Natural killer cell treated with Interleukin-12 subunit alpha and Interleukin-12 subunit beta and Interleukin-15 and Interleukin-18, amount 100 ng/mL, for 72 hours (primary cell): ENCODE results near the gene TCP11X2. TPM values are rescaled to one million over a fixed set of nuclear protein-coding genes. Genes with fewer than 3 reads are reported as not detected.
"Not testable (repeated sequence)": the region's sequence is repeated elsewhere in the genome, so short reads cannot be mapped to it uniquely, and the experiment has no call there.

Experiments used
- ATAC-seq, 2 donors: fragments of 150-1000 bp; cut with Tn5 transposase in 1 of 2; sonication (Bioruptor Pico), chemical (Tn5 transposase) in 1 of 2; 2 replicates each; pipeline ENCODE4 v1.10.0; 2021
- DNase-seq: peaks from one replicate; pipeline ENCODE4 v3.0.0; 2022; ENCODE audit warnings: low spot score
- H3K27ac Mint-ChIP-seq, 2 donors: 1 replicate in 1 of 2; 2 replicates in 1 of 2; pipeline ENCODE4 v1.8.0; 2022; ENCODE audit warnings: mixed read lengths in 2 of 2, mild to moderate bottlenecking in 1 of 2, moderate library complexity in 1 of 2
- H3K27me3 Mint-ChIP-seq, 2 donors: 1 replicate in 1 of 2; 2 replicates in 1 of 2; pipeline ENCODE4 v1.8.0; 2022; ENCODE audit warnings: mixed read lengths in 2 of 2
- H3K36me3 Mint-ChIP-seq: one replicate; pipeline ENCODE4 v1.8.0; 2022; ENCODE audit warnings: mixed read lengths
- H3K4me1 Mint-ChIP-seq, 2 donors: 1 replicate in 1 of 2; 2 replicates in 1 of 2; pipeline ENCODE4 v1.8.0; 2022; ENCODE audit warnings: low read depth in 2 of 2, mixed read lengths in 2 of 2, mild to moderate bottlenecking in 1 of 2
- H3K4me3 Mint-ChIP-seq: one replicate; pipeline ENCODE4 v1.8.0; 2022; ENCODE audit warnings: mixed read lengths
- H3K9me3 Mint-ChIP-seq: 2 replicates; pipeline ENCODE4 v1.8.0; 2022; ENCODE audit warnings: mixed read lengths
- total RNA-seq, 2 donors: library from RNA; stranded (reverse); gene quantifications; one replicate each; pipeline ENCODE4 v1.2.3, GENCODE V29; 2022

Gene TCP11X2
- not detected for total RNA-seq

DNA sequence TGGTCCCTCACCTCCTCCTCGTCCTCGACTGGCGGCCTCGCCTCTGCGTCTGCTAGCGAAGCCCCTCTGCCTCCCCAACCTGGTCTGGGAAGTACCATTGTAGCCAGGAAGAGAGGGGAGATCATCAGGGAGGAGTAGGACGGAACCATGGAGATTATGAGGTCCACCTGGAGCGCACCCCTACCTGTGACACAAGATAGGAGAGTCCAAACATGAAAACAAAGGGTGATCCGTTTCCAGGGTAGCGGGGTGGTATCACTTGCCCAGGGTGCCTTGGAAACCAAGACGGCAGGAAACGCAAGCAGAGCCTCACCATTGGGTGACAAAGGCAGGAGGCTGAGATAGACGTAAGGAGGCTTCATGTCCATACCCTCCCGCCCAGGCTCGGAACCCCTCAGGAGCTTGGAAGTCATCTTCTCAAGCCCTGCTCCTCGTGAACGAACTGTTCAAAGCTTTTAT lies at the start of gene TCP11X2:
TSS of gene TCP11X2 (minus strand) at position 51 of the 459 bp plus-strand sequence.
- not testable (repeated sequence) for H3K36me3 Mint-ChIP-seq, DNase-seq, H3K27me3 Mint-ChIP-seq, H3K4me1 Mint-ChIP-seq, H3K27ac Mint-ChIP-seq, H3K9me3 Mint-ChIP-seq, H3K4me3 Mint-ChIP-seq
- peak in 1 of 2 donors; percentile 52 for ATAC-seq

DNA sequence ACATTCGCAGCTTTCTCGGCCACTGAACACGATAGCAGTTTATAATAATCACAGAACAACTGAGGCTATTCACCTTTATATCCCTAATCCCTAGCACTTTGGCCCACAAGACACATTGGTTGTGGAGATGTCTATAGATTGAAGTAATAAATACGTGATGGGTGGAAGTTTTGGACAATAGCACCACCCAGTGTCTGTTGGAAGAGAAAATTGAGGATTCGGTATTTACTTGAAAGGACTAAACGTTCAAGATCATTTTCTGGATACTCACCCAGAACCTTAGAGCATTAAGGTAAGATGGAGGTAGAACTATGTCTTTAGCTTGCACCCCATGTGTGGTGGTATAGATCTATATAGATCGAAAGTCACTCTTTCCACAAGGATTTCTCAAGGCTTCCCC lies 45.7 kb upstream of the TCP11X2 start:
- Mint-ChIP-seq H3K27me3 (peaks cover 8 to 19% of the 10 kb centered on the region in 2 donors), H3K36me3 (no peaks in the 10 kb centered on the region), H3K9me3 (no peaks in the 10 kb centered on the region), H3K4me1 (no peaks in the 10 kb centered on the region), H3K27ac (no peak overlapping the region), H3K4me3 (peak overlapping the region; percentile 27)
- ATAC-seq, result no peak
- no peak for DNase-seq

DNA sequence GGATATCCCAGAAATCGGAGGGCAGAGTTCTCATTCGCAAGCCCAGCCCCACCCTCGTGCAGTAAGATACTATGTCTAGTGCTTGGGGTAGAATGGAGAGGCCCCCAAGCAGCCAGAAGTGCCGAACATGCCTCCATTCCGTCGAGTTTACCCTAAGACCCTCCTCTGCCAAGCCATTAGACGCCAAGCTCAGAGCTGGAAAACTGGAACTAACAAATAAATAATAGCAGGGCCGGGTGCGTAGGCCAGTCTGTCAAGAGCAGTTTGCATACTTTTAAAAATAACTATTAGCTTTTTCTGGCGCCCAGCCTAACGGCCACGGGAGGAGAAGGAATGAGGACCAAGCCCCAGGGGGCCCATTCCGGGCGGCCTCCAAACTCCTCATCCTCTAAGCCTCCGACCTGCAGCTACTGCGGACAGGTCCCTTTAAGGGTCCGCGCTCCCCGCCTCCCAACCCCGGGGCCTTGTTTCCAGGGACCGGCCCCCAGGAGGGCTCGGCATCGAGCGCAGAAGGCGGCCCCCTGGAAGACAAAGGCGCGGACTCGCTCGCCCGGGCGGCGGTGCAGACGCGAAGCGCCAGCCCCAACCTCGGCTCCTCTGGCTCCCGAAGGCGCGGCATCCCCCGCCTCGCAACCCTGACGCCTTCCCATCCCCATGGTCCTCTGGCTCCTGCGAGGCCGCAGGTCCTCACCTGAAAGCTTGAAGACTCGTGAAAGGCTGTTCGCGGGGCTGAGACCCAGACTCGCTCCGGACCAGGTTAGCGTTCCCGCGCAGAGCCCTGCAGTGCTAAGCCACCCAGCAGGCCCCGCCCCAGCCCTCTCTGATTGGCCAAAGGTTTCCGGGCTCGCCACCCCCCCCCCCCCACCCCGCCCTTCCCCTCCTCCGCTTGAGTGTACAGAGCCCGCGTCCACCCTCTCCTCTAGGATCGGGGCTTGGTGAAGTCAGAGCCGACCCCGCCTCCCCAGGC lies 44.6 kb upstream of the TCP11X2 start, which contains the start of gene TMSB15A:
TSS of gene TMSB15A (minus strand) at position 765 of the 967 bp plus-strand sequence.
- H3K9me3 Mint-ChIP-seq, result no peaks in the 10 kb centered on the region
- H3K27ac Mint-ChIP-seq, result no peak within 1 kb of the TSS
- no peak for DNase-seq
- H3K36me3 Mint-ChIP-seq, result no peaks in the 10 kb centered on the region
- peak; percentile 88 for ATAC-seq
- H3K4me3 Mint-ChIP-seq, result peak within 1 kb of the TSS; percentile 80
- H3K27me3 Mint-ChIP-seq, result peaks cover 8 to 19% of the 10 kb centered on the region in 2 donors
- H3K4me1 Mint-ChIP-seq, result no peaks in the 10 kb centered on the region

DNA sequence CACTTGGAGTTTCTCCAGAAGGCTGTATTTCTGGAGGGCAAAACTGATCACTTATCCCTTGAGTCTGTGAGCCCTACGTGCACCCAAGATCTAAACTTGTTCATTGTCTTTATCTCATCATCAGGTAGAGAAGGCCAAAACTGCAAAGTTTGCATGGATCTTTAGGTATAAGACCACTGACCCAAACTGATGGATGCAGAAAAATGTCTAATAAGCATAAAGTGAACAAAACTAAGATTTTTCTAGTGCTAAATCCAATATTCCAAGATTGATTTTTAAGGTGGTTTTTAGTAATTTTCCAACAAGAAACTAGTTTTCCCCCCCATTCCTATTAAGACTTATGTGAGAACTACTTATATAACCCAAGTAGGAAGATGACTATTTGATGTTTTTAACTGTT lies 42.9 kb upstream of the TCP11X2 start:
- ATAC-seq, result no peak
- no peak overlapping the region for H3K4me3 Mint-ChIP-seq
- H3K27me3 Mint-ChIP-seq, result peaks cover 15 to 24% of the 10 kb centered on the region in 2 donors

DNA sequence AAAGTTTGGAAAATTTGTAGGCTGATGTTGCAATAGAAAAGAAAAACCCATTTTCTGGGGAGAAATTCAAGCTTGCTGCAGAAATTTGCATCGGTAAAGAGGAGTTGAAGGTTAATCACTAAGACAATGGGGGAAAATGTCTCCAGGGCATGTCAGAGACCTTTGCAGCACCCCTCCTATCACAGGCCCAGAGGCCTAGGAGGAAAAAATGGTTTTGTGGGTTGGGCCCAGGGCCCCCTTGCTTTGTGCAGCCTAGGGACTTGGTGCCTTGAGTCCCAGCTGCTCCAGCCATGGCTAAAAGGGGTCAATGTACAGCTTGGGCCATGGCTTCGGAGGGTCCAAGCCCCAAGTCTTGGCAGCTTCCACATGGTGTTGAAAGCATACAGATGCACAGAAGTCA lies 27.1 kb upstream of the TCP11X2 start:
- DNase-seq, result no peak
- no peak overlapping the region for H3K4me3 Mint-ChIP-seq
- ATAC-seq, result no peak
- H3K27me3 Mint-ChIP-seq, result peaks cover 0 to 8% of the 10 kb centered on the region in 2 donors
- no peaks in the 10 kb centered on the region for H3K36me3 Mint-ChIP-seq
- H3K4me1 Mint-ChIP-seq, result no peaks in the 10 kb centered on the region
- no peaks in the 10 kb centered on the region for H3K9me3 Mint-ChIP-seq
- no peak overlapping the region for H3K27ac Mint-ChIP-seq

More for the DNA sequence above, 42.9 kb upstream of the TCP11X2 start:
- DNase-seq, result no peak
- Mint-ChIP-seq H3K4me1 (no peaks in the 10 kb centered on the region), H3K36me3 (no peaks in the 10 kb centered on the region), H3K27ac (no peak overlapping the region), H3K9me3 (no peaks in the 10 kb centered on the region)

DNA sequence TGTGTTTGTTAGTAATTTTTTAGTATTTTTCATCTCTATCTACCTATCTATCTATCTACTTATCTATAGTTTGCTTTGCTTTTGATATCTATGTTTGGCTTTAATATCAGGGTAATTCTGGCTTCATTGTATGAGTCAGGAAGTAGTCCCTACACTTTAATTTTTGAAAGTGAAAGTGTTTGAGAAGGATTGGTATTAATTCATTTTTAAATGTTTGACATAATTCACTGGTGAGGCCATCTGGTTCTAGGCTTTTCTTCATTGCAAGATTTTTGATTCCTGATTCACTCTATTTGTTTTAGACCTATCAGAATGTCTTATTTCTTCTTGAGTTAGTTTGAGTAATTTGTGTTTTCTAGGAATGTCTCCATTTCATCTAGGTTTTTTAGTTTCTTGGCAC lies 20.2 kb upstream of the TCP11X2 start:
- Mint-ChIP-seq H3K4me3 (no peak overlapping the region), H3K4me1 (no peaks in the 10 kb centered on the region), H3K36me3 (no peaks in the 10 kb centered on the region), H3K27me3 (peaks cover 0 to 9% of the 10 kb centered on the region in 2 donors), H3K27ac (no peak overlapping the region), H3K9me3 (no peaks in the 10 kb centered on the region)
- ATAC-seq (no peak), DNase-seq (no peak)

DNA sequence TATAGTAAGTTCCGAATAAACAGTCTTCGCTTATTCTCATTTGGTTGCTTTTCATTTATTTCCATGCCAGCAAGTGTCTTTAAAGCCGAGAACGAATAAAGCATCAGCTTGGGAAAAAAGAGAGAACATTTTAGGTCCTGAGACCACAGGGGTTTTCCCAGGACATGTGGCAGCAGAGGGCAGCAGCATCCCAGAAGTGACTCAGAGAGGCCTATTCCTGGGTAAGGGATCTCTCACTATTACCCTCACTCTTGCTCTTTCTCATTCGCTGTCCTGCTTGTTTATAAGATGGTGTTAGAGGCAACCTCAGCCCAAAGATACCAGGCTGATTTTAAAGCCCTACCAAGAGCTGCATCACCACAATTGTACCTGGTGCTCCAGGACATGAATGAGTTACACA lies 7.2 kb upstream of the TCP11X2 start:
- H3K9me3 Mint-ChIP-seq, H3K4me1 Mint-ChIP-seq, H3K27ac Mint-ChIP-seq, H3K36me3 Mint-ChIP-seq, DNase-seq, H3K4me3 Mint-ChIP-seq, ATAC-seq, H3K27me3 Mint-ChIP-seq: not testable (repeated sequence)

DNA sequence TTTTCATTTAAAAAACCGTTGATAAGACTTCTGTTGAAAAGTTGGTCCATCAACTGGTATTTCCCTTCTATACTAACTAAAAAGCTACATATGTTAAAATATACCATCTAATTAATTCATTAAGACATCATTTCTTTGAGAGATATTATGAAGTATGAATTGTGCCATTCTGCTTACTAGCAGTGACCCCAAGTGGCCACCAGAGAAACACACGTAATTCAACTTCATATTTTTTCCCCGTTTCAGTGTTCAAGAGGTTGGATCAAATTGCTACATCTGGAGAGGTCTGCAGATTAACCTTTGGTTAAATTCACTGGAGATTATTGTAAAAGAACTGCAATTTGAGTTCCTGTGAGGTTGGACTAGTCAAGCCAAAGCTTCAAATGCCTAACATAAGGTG lies 1.4 kb downstream of the TCP11X2 start:
- not testable (repeated sequence) for H3K27me3 Mint-ChIP-seq, ATAC-seq

DNA sequence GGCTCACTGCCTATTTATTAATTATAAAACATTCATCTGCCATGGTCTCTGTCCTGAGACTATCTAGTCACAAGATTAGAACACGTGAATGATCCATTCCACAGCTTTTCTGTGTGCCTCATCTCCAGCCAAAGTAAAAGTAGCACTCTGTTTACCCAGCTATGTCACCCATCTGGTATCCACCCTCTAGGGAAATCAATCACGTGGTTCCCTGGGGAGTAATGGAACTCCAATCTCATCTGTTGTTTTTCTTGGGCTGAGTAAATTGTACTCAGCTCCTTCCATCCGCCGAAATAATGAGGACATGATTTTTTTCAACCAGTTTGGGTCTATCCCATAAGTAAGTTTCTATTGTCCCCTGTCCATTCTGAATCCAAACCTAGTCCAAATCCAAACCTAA lies 13.0 kb downstream of the TCP11X2 start:
- H3K4me1 Mint-ChIP-seq, H3K27me3 Mint-ChIP-seq, ATAC-seq, H3K27ac Mint-ChIP-seq, DNase-seq, H3K4me3 Mint-ChIP-seq, H3K9me3 Mint-ChIP-seq, H3K36me3 Mint-ChIP-seq: not testable (repeated sequence)

More for the DNA sequence above, 1.4 kb downstream of the TCP11X2 start:
- not testable (repeated sequence) for H3K36me3 Mint-ChIP-seq, DNase-seq, H3K4me3 Mint-ChIP-seq, H3K27ac Mint-ChIP-seq, H3K9me3 Mint-ChIP-seq, H3K4me1 Mint-ChIP-seq

DNA sequence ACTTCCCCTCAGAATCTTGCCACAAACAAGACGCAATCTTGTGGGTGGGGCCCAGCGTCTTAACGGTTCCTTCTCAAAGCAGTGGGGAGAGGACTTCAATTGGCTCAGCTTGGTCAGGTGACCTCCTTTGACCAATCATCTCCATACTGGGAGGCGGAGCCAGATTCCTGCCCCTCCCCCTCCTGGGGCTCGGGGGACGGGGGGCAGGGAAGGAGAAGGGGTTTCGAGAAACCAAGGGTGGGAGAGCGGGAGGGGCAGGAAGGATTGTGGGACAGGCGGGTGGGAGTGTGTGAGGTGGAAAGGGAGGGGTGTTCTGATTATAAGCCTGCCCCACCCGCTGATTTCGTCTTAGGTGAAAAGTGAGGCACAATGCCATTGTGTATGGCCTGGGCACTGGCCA lies 31.7 kb downstream of the TCP11X2 start, which contains the start of gene NXF2B:
TSS of gene NXF2B (minus strand) at position 101 of the 400 bp plus-strand sequence. CDS start 59,972 bp downstream, outside the sequence.
- not testable (repeated sequence) for H3K4me3 Mint-ChIP-seq, H3K9me3 Mint-ChIP-seq, H3K36me3 Mint-ChIP-seq, H3K27ac Mint-ChIP-seq, H3K4me1 Mint-ChIP-seq, DNase-seq, H3K27me3 Mint-ChIP-seq, ATAC-seq

DNA sequence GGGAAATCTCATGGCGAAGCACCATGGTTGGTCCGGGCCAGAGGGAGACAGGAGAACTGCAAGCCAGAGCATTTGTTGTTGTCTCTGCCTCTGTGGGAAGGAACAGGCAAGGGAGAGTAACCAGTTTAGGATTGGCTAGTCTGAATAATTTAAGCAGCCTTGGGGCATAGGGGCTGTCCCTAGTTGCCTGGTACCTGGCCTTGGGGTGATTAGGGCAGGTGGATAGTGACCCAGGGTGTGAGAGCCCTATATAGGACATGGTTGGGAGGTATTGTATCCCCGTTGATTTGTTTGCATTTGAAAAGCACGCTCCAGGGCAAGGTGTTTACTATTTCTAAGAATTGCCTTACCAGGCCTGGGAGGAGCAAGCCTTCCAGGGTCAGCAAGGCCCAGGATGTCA lies 57.1 kb downstream of the TCP11X2 start:
- not testable (repeated sequence) for H3K27me3 Mint-ChIP-seq, ATAC-seq, H3K27ac Mint-ChIP-seq, DNase-seq, H3K9me3 Mint-ChIP-seq, H3K36me3 Mint-ChIP-seq, H3K4me3 Mint-ChIP-seq, H3K4me1 Mint-ChIP-seq

Other genes with a start within 250 kb of the TCP11X2 start
- gene NXF2, start 224.6 kb downstream of the TCP11X2 start, total RNA-seq, result not detected
- gene NXF2B, start 31.8 kb downstream of the TCP11X2 start, total RNA-seq, result not detected
- not detected for gene TMSB15A, start 44.9 kb upstream of the TCP11X2 start, total RNA-seq
- 1 to 10 TPM; 4.5 to 8.1 TPM for gene ARMCX5, start 127.7 kb upstream of the TCP11X2 start, total RNA-seq
- 1 to 10 TPM; 1.1 to 1.9 TPM for gene GPRASP1, start 179.7 kb upstream of the TCP11X2 start, total RNA-seq
- under 1 TPM in 1 of 2 donors, not detected in 1; 0.48 TPM for gene GPRASP2, start 240.6 kb upstream of the TCP11X2 start, total RNA-seq
- 1 to 10 TPM; 1.9 to 2.5 TPM for gene GPRASP3, start 248.9 kb upstream of the TCP11X2 start, total RNA-seq